HG02852 (cell line): ENCODE data around the gene UPF2.

Source experiments
- ATAC-seq: cut with Tn5 transposase; IDR thresholded peaks from one replicate; pipeline ENCODE4 v1.9.1; 2021; ENCODE audit warnings: mild to moderate bottlenecking, moderate library complexity; ENCODE audit not compliant: unreplicated experiment

The UPF2 gene

DNA sequence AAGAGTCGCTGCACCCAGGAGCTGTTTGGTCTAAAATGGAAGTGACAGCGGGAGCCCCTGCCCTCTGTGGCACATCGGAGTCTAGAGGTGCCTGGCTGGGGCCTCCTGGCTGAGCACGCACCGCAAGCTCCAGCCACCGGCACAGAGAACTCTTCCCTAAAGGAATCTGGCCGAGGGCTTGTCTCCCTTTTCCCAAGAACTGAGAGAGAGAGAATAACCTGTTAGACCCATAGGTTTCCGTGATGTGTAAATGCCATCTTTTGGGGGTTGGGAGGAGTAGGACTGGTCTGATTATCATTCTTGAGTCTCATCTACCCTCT is 172.2 kb downstream of the UPF2 start:
- no peak for ATAC-seq
